Esophagus squamous epithelium (tissue), 4 donors: ENCODE data around the gene LEKR1.

Source experiments
- POLR2A ChIP-seq, 4 donors: fragments of 450-650 bp; IDR thresholded peaks; one replicate each; pipeline ENCODE4 v1.6.1; 2017; ENCODE audit warnings: antibody characterized with exemption in 4 of 4, mild to moderate bottlenecking in 4 of 4, moderate library complexity in 3 of 4
- TF ChIP-seq, protein P1 (sequence below), 6 experiments: fragments of 450-650 bp in 4 of 6; fragments of 200-600 bp in 2 of 6; sonication (generic) in 2 of 6; IDR thresholded peaks; one replicate each; pipeline ENCODE4 v1.5.1; 2016 to 2019; ENCODE audit warnings: antibody characterized with exemption in 6 of 6, mild to moderate bottlenecking in 4 of 6, moderate library complexity in 4 of 6

GRCh38 chr3:156831006-156831405, 4.9 kb downstream of the LEKR1 start:
- TF ChIP-seq, protein P1, sequence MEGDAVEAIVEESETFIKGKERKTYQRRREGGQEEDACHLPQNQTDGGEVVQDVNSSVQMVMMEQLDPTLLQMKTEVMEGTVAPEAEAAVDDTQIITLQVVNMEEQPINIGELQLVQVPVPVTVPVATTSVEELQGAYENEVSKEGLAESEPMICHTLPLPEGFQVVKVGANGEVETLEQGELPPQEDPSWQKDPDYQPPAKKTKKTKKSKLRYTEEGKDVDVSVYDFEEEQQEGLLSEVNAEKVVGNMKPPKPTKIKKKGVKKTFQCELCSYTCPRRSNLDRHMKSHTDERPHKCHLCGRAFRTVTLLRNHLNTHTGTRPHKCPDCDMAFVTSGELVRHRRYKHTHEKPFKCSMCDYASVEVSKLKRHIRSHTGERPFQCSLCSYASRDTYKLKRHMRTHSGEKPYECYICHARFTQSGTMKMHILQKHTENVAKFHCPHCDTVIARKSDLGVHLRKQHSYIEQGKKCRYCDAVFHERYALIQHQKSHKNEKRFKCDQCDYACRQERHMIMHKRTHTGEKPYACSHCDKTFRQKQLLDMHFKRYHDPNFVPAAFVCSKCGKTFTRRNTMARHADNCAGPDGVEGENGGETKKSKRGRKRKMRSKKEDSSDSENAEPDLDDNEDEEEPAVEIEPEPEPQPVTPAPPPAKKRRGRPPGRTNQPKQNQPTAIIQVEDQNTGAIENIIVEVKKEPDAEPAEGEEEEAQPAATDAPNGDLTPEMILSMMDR (IDR thresholded peaks at IDR 0.05) = no peak
- TF ChIP-seq POLR2A (IDR thresholded peaks at IDR 0.05) = no peak
